ENCODE data around the gene LRPPRC.

Gene LRPPRC

GRCh38 chr2:43884689-43885088 lies 111.1 kb downstream of the LRPPRC start:
- no peak for DNase-seq (ENCODE audit: extremely low read depth, insufficient read length)
- Histone ChIP-seq H3K36me3 (ENCODE audit: control insufficient read depth, insufficient read depth, low read length) (peaks cover 9% of the 10 kb centered on the region), H3K4me3 (replicated peaks; ENCODE audit: low read depth, low read length) (no peak overlapping the region), H3K27me3 (replicated peaks; ENCODE audit: control insufficient read depth, insufficient read depth, low read length) (no peaks in the 10 kb centered on the region)
- no peak for TF ChIP-seq CTCF (IDR thresholded peaks at IDR 0.05; ENCODE audit: insufficient read depth, low read length, poor library complexity, severe bottlenecking)

GRCh38 chr2:43882312-43882711 lies 113.5 kb downstream of the LRPPRC start:
- H3K27me3 ChIP-seq (replicated peaks; ENCODE audit: control insufficient read depth, insufficient read depth, low read length): no peaks in the 10 kb centered on the region
- H3K4me3 ChIP-seq (replicated peaks; ENCODE audit: low read depth, low read length): no peak overlapping the region
- no peak for TF ChIP-seq CTCF (IDR thresholded peaks at IDR 0.05; ENCODE audit: insufficient read depth, low read length, poor library complexity, severe bottlenecking)
- H3K36me3 ChIP-seq (ENCODE audit: control insufficient read depth, insufficient read depth, low read length): peaks cover 5% of the 10 kb centered on the region
- no peak for DNase-seq (ENCODE audit: extremely low read depth, insufficient read length)

GRCh38 chr2:43880952-43881351 lies 114.8 kb downstream of the LRPPRC start:
- no peaks in the 10 kb centered on the region for H3K27me3 ChIP-seq (replicated peaks; ENCODE audit: control insufficient read depth, insufficient read depth, low read length)
- H3K36me3 ChIP-seq (ENCODE audit: control insufficient read depth, insufficient read depth, low read length): no peaks in the 10 kb centered on the region
- no peak overlapping the region for H3K4me3 ChIP-seq (replicated peaks; ENCODE audit: low read depth, low read length)
- TF ChIP-seq CTCF (IDR thresholded peaks at IDR 0.05; ENCODE audit: insufficient read depth, low read length, poor library complexity, severe bottlenecking): no peak
- DNase-seq (ENCODE audit: extremely low read depth, insufficient read length): no peak

- Histone ChIP-seq H3K4me3 (replicated peaks; ENCODE audit: low read depth, low read length) (no peak overlapping the region), H3K36me3 (ENCODE audit: control insufficient read depth, insufficient read depth, low read length) (no peaks in the 10 kb centered on the region), H3K27me3 (replicated peaks; ENCODE audit: control insufficient read depth, insufficient read depth, low read length) (no peaks in the 10 kb centered on the region)
- no peak for TF ChIP-seq CTCF (IDR thresholded peaks at IDR 0.05; ENCODE audit: insufficient read depth, low read length, poor library complexity, severe bottlenecking)
- no peak for DNase-seq (ENCODE audit: extremely low read depth, insufficient read length)
These were observed 115.3 kb downstream of the LRPPRC start for GRCh38 chr2:43880471-43880870.

- Histone ChIP-seq H3K36me3 (ENCODE audit: control insufficient read depth, insufficient read depth, low read length) (no peaks in the 10 kb centered on the region), H3K27me3 (replicated peaks; ENCODE audit: control insufficient read depth, insufficient read depth, low read length) (no peaks in the 10 kb centered on the region), H3K4me3 (replicated peaks; ENCODE audit: low read depth, low read length) (no peak overlapping the region)
- DNase-seq (ENCODE audit: extremely low read depth, insufficient read length): no peak
- TF ChIP-seq CTCF (IDR thresholded peaks at IDR 0.05; ENCODE audit: insufficient read depth, low read length, poor library complexity, severe bottlenecking): no peak
These were observed 116.5 kb downstream of the LRPPRC start for GRCh38 chr2:43879261-43879660.

- Histone ChIP-seq H3K4me3 (replicated peaks; ENCODE audit: low read depth, low read length) (no peak overlapping the region), H3K27me3 (replicated peaks; ENCODE audit: control insufficient read depth, insufficient read depth, low read length) (no peaks in the 10 kb centered on the region), H3K36me3 (ENCODE audit: control insufficient read depth, insufficient read depth, low read length) (no peaks in the 10 kb centered on the region)
- TF ChIP-seq CTCF (IDR thresholded peaks at IDR 0.05; ENCODE audit: insufficient read depth, low read length, poor library complexity, severe bottlenecking): peak; percentile 98
- DNase-seq (ENCODE audit: extremely low read depth, insufficient read length): peak; percentile 33
These were observed 117.9 kb downstream of the LRPPRC start for GRCh38 chr2:43877782-43878464.

Measured in GM06990 (cell line).